ENCODE results near the gene IQCE. TPM values are rescaled to one million over a fixed set of nuclear protein-coding genes. Genes with fewer than 3 reads are reported as not detected.
"Not testable (repeated sequence)": the region's sequence is repeated elsewhere in the genome, so short reads cannot be mapped to it uniquely, and the experiment has no call there.

Gene IQCE
- total RNA-seq, 1 experiment from 2014 or later = 4.0 TPM

DNA sequence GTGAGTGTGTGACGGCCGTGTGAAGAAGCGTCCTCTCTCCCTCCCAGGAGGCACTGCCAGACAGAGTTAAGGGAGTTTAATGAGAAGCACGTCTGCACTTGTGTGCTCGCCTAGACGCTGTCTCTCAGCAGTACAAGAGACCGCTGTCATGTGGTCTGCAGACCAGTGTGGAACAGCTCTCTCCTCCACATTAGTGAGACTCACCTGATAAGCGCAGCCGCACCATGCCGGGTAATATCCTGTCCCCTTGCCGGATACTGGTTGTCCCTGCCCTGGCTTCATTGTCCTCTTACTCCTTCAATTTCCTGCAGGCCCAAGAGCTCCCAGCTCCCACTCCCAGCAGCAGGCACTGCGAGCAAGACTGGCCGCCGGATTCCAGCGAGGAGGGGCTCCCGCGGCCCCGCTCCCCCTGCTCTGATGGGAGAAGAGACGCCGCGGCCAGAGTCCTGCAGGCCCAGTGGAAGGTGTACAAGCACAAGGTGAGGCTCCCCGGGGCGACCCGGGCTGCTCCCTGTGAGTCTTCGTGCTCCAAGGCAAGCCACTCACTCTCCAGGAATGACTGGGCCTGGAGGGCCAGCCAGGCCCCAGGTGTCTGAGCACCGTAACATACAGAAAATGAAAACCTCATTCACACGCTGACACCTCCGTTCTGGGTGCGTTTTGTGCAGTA lies 39.5 kb downstream of the IQCE start:
- Histone ChIP-seq H3K4me3 (ENCODE audit: insufficient read depth, low read depth, low read length) (no peak overlapping the region), H3K36me3 (replicated peaks; ENCODE audit: control insufficient read depth, insufficient read depth, low read length) (no peaks in the 10 kb centered on the region), H3K27me3 (ENCODE audit: control insufficient read depth, insufficient read depth, low read length) (no peaks in the 10 kb centered on the region)
- peak; percentile 58 for DNase-seq

DNA sequence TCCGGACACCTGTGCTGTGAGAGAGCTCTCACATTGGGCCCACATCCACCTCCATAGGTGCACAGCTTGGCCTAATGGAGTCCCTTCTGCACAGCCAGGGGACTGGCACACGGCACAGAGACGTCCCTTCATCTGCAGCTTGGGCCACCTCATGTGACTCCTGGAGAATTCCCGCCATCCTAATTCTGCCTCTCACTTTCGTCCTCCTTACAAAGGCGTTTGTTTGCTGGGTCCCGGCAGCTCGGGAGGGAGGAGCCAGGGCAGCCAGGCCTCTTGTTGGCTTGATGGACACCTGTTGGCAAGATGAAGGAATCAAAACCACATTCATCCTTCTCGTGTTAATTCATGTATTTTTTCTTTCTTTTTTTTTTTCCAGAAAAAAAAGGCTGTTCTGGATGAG lies 42.3 kb downstream of the IQCE start:
- peak; percentile 93 for DNase-seq
- Histone ChIP-seq H3K36me3 (replicated peaks; ENCODE audit: control insufficient read depth, insufficient read depth, low read length) (no peaks in the 10 kb centered on the region), H3K4me3 (ENCODE audit: insufficient read depth, low read depth, low read length) (no peak overlapping the region), H3K27me3 (ENCODE audit: control insufficient read depth, insufficient read depth, low read length) (no peaks in the 10 kb centered on the region)

DNA sequence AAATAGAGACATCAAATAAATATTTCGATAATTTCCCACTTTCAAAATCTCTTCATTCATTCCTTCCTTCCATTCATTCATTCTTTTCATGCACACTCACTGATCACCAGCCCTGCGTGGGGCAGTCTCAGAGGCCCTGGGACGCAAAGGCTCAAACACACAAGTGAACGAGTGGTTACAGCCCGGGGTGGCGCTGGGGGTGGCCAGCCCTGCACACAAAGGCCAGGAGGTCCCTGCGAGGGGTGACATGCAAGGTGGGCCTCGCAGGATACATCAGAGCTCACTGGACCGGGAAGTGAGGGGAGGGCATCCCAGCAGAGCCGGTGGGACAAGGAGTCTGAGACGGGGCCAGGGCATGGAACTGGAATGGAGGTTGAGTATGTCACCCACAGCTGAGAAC lies 43.1 kb downstream of the IQCE start:
- H3K4me3 ChIP-seq (ENCODE audit: insufficient read depth, low read depth, low read length) = no peak overlapping the region
- peak; percentile 51 for DNase-seq
- H3K36me3 ChIP-seq (replicated peaks; ENCODE audit: control insufficient read depth, insufficient read depth, low read length) = no peaks in the 10 kb centered on the region
- H3K27me3 ChIP-seq (ENCODE audit: control insufficient read depth, insufficient read depth, low read length) = no peaks in the 10 kb centered on the region

DNA sequence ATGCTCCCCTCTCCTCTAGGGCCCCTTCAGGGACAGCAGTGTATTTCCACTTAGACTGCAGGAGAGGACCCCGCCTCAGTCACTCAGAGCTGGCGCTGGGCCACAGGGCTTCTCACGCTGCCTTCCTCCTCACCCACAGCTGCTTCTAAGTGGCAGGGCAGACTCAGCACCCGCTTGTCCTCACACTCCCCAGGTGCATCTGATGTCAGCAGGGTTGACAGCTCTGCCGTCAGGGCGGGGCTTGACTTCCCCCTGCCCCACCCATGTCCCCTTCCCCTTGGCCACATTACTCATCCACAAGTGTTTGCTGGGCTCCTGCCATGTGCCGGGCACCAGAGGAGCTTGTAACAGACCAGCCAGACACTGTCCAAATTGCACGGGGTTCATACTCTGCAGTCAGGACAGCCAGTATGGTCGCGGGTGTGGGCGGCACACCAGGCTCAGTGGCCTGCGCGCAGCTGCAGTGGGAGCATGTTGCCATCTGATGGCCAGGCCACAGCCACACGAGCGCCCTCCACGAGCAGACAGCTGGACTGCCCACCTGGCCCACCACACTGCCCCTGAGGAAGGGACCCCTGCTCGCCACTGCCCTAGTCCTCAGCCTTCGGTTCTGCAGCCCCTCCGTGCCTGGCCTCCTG lies 43.7 kb downstream of the IQCE start:
- no peaks in the 10 kb centered on the region for H3K36me3 ChIP-seq (replicated peaks; ENCODE audit: control insufficient read depth, insufficient read depth, low read length)
- DNase-seq = peak; percentile 50
- H3K27me3 ChIP-seq (ENCODE audit: control insufficient read depth, insufficient read depth, low read length) = no peaks in the 10 kb centered on the region
- H3K4me3 ChIP-seq (ENCODE audit: insufficient read depth, low read depth, low read length) = no peak overlapping the region

DNA sequence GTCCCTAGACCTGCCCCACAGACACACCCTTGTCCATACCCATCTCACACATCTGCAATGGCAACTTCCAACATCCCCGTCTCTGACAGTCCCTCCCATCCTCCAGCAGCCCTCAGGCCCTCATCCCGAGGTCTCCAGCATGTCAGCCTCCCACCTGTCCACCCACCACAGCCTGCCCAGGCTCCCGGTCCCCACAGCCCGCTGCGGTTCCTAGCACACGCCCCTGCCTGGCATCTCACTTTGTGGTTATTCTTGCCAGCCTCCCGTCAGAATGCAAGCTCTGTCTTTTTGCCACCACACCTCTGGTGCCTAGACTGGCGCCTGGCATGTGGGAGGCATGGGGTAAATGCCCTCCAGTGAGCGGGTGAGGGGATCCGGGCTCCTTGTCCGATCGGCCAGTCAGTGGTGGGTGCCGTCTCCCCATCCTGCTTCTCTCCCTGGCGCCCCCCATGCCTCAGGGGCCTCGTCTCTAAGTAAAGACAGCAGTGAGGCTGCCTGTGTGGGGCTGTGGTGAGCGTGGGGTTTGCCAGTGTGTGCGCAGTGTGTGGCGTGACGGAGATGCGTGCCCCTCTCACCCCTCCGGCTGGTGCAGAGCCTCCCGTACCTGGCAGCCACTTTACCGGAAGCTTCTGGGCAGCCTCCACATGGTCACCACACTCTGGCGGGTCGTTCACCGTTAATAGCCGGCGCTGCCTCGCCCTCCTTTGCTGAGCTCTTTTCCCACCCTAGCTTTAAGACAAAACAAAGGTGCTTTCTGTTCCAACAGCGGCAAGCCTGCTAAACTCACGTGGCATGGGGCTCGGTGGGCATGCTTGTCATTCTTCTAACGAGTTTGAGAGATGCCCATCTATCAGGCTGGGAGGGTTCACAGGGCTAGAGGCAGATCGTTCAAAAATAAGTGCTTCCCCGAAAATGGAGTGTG lies 44.5 kb downstream of the IQCE start:
- Histone ChIP-seq H3K36me3 (replicated peaks; ENCODE audit: control insufficient read depth, insufficient read depth, low read length) (no peaks in the 10 kb centered on the region), H3K27me3 (ENCODE audit: control insufficient read depth, insufficient read depth, low read length) (no peaks in the 10 kb centered on the region), H3K4me3 (ENCODE audit: insufficient read depth, low read depth, low read length) (no peak overlapping the region)
- peak; percentile 58 for DNase-seq

DNA sequence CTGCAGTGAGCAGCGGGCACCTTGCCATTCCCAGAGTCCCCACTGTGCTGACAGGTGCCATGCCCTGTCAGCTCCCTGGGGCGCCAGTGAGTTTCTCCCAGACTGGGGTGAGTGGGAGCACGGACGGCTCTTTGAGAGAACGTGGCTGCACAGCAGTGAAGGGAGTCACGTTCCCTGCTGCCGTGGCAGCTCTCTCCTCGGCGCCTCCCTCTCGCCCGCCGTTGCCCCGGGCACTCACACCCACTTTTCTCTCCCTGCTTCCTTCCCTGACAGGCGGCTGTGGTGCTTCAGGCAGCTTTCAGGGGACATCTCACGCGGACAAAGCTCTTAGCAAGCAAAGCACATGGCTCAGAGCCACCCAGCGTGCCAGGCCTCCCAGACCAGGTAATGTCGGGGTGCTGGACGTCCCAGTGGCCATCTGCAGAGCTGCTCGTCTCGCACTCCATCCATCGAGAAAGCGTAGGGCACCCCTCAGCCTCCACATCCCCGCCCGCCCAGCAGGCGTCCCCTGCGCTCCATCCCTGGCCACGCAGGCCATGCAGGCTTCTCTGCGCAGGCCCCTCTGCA lies 45.9 kb downstream of the IQCE start:
- Histone ChIP-seq H3K27me3 (ENCODE audit: control insufficient read depth, insufficient read depth, low read length) (no peaks in the 10 kb centered on the region), H3K4me3 (ENCODE audit: insufficient read depth, low read depth, low read length) (no peak overlapping the region), H3K36me3 (replicated peaks; ENCODE audit: control insufficient read depth, insufficient read depth, low read length) (no peaks in the 10 kb centered on the region)
- DNase-seq = peak; percentile 75

DNA sequence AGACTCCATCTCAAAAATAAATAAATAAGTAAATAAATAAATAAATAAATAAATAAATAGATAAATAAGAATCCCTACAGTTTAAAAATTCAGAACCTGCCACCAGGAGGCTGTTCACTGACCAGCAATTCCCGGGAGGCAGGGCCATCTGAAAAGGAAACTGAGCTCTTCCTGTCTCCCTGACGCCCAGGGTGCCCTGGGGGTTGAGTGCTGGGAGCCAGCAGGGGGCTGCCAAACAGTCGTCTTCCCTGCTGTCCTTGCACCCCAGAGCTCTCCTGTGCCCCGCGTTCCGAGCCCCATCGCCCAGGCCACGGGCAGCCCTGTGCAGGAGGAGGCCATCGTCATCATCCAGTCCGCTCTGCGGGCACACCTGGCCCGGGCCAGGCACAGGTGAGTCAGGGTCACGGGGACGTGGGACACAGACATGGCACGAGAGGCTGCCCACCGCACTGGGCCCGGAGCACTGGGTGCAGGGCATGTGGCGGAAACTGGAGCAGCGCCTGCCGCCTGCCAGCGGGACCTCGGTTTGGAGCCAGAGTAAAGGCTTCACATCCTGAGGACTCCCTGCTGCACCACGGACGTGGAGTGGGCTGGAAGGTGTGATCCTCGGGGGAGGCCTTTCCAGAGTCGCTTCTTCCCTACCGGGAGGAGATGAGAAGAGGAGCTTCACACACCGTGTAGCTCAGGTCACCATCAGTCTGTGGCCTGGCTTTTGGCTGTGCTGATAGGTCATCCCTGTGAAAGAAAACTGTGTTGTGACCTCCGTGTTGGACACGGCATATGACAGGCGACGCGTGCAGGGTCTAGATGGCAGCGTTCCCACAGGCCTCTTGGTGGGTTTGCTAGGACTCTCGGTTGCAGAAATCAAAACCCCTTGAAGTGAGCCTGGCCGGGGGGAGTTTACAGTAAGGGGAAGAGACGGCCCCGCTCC lies 47.1 kb downstream of the IQCE start:
- Histone ChIP-seq H3K36me3 (replicated peaks; ENCODE audit: control insufficient read depth, insufficient read depth, low read length) (no peaks in the 10 kb centered on the region), H3K4me3 (ENCODE audit: insufficient read depth, low read depth, low read length) (no peak overlapping the region), H3K27me3 (ENCODE audit: control insufficient read depth, insufficient read depth, low read length) (no peaks in the 10 kb centered on the region)
- DNase-seq = peak; percentile 61

DNA sequence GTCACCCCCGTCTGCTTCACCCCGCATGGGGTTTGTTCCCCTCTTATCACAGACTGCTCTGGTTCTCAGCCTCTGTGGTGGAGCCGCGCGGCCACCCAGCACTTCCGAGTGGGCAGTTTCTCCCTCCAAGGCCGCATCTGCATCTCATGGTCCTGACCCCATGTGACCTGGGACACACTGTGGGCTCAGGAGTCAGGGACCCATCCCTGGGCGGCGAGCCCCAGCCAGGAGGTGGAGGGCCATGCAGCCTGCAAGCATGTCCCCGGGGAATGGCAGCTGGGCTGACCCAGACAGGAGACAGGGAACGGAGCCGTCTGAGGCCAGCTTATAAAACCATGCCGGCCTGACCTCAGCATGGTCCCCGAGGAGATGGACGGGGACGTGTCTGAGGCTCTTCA lies 47.8 kb downstream of the IQCE start:
- no peaks in the 10 kb centered on the region for H3K27me3 ChIP-seq (ENCODE audit: control insufficient read depth, insufficient read depth, low read length)
- H3K36me3 ChIP-seq (replicated peaks; ENCODE audit: control insufficient read depth, insufficient read depth, low read length) = no peaks in the 10 kb centered on the region
- DNase-seq = peak; percentile 63
- no peak overlapping the region for H3K4me3 ChIP-seq (ENCODE audit: insufficient read depth, low read depth, low read length)

DNA sequence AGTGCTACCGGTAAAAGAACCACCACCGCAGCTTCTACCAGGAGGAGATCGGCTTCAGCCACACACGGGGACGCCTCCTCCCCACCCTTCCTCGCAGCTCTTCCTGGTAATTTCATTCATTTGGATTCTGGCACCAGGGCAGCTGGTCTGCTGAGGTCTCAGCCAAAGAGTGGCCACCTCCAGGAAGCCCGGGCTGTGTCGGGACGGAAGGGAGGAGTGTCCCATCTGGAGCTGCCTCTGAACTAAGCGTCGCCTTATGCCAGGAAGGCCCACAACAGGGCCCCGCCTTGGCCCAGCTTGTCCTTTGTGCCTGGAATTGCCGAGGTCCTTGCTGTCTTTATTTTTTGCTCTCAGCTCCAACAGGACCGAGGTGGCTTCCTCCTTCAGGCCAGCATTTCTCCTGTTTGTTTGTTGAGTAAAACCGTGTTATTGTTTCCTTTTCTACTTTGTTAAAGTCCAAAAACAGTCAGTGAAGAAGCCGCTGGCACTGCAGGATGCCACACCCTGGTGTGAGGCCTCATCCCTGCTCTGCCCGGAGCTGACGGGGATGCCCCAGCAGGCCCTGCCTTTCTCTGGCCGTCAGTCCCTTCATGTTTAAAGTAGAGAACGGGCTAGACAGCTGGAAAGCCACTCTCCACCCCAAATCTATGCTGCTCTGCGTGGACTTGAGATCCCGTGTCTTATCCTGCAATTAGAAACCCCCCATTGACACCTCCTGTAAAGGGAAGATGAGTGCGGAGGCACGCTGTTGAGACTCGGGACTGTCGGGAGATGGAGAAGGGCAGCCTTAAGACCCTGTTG lies 48.5 kb downstream of the IQCE start:
- H3K27me3 ChIP-seq (ENCODE audit: control insufficient read depth, insufficient read depth, low read length) = no peaks in the 10 kb centered on the region
- no peaks in the 10 kb centered on the region for H3K36me3 ChIP-seq (replicated peaks; ENCODE audit: control insufficient read depth, insufficient read depth, low read length)
- DNase-seq = peak; percentile 62

DNA sequence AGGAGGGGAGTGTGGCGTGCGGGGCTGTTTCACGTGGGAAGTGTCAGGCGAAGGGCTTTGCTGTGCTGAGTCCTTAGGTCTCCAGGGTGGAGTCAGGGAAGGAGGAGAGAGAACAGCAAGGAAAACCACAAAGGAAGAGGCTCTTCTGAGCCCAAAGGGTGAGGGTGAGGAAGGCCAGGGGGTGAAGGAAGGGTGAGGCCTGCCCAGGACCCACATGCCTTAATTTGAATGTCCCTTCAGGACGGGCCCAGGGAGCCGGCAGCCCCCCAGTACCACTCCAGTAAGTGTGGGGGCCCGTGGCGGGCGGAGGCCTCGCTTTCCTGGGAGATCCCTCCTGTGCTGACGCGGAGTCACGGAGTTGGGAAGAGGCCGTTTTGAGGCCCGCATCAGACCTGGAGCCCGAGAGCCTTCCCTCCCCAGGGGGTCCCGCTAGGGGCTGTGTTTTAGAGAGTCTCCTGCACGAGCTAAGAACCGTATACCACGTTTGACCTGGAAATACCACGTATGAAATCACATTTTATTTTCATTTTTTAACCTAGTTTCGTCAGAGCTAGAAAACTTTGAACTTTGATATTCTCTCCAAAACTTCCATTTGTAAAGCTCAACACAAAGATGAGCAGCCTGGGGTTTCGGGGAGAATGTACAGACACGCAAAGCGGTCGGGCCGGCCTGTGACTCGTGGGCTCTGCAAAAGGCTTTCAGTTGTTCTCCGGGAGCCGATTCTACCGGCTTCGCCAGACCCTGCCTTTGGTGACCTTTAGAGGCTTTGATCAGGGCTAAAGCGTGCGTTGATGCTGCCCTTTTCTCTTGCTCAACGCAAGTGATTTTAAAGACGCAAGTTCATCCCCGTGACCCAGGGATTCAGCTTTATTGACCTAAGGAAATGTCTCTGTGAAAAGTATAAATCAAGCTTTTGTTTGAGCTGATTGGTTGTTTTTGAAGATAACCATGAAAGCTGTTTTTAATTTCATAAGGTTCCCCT lies 49.4 kb downstream of the IQCE start:
- no peaks in the 10 kb centered on the region for H3K36me3 ChIP-seq (replicated peaks; ENCODE audit: control insufficient read depth, insufficient read depth, low read length)
- no peak overlapping the region for H3K4me3 ChIP-seq (ENCODE audit: insufficient read depth, low read depth, low read length)
- H3K27me3 ChIP-seq (ENCODE audit: control insufficient read depth, insufficient read depth, low read length) = no peaks in the 10 kb centered on the region
- peak; percentile 76 for DNase-seq

More for the DNA sequence above, 48.5 kb downstream of the IQCE start:
- no peak overlapping the region for H3K4me3 ChIP-seq (ENCODE audit: insufficient read depth, low read depth, low read length)

DNA sequence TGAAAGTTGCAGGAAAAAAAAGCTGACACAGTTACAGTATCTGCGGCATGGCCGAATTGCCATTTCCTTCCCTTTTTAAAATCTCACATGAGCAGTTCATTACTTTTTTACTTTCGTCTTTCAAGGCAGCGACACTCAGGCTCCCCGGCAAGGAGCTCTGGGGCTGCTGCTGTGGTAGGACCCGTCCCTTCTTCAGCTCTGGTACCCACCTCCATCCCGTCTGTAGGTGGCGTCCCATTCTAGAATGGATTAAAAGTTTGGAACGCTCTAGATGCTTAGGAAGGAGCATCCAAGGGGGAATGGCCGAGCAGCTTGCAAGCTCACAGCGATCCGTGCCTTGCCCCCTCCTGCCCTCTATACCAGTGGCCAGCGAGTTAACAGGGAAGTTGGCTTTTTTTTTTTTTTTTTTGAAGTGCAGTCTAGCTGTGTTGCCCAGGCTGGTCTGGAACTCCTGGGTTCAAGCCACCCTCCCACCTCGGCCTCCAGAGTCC lies 50.2 kb downstream of the IQCE start:
- H3K4me3 ChIP-seq (ENCODE audit: insufficient read depth, low read depth, low read length) = no peak overlapping the region
- peak; percentile 91 for DNase-seq
- H3K36me3 ChIP-seq (replicated peaks; ENCODE audit: control insufficient read depth, insufficient read depth, low read length) = no peaks in the 10 kb centered on the region
- H3K27me3 ChIP-seq (ENCODE audit: control insufficient read depth, insufficient read depth, low read length) = no peaks in the 10 kb centered on the region

DNA sequence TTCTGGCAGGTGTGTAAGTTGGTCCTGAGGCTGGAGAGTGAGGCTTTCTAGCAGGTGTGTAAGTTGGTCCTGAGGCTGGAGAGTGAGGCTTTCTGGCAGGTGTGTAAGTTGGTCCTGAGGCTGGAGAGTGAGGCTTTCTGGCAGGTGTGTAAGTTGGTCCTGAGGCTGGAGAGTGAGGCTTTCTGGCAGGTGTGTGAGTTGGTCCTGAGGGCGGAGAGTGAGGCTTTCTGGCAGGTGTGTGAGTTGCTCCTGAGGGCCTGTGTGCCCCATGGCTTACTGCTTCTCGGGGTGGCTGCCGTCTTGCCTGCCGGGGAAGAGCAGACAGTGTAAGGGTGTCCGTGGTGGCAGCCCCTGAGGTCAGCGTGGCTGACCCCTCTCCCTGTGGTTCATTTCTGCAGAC lies 50.9 kb downstream of the IQCE start:
- H3K36me3 ChIP-seq (replicated peaks; ENCODE audit: control insufficient read depth, insufficient read depth, low read length); H3K4me3 ChIP-seq (ENCODE audit: insufficient read depth, low read depth, low read length); H3K27me3 ChIP-seq (ENCODE audit: control insufficient read depth, insufficient read depth, low read length); DNase-seq: not testable (repeated sequence)

All from H7 (cell line).